Hepatocyte (in vitro differentiated cells): ENCODE data around the gene ABCG4. TPM values are rescaled to one million over a fixed set of nuclear protein-coding genes. Genes with fewer than 3 reads are reported as not detected.
A peak's percentile ranks its signal among the peaks of the same experiment; 100 is the strongest.

Experiments used
- DNase-seq: peaks from one replicate; pipeline ENCODE4 v3.0.0-alpha.2; 2016; ENCODE audit warnings: low spot score
- H2AFZ ChIP-seq: fragments of 200-600 bp; sonication (generic); 2 replicates; pipeline ENCODE4 v1.6.0; 2016; ENCODE audit warnings: antibody characterized with exemption, mild to moderate bottlenecking
- H3K27ac ChIP-seq: fragments of 200-600 bp; sonication (generic); 2 replicates; pipeline ENCODE4 v1.5.1; 2016; ENCODE audit warnings: mild to moderate bottlenecking
- H3K27me3 ChIP-seq: fragments of 200-600 bp; sonication (generic); 2 replicates; pipeline ENCODE4 v1.6.1; 2016
- H3K36me3 ChIP-seq: fragments of 200-600 bp; sonication (generic); replicated peaks from 2 replicates; pipeline ENCODE4 v1.5.1; 2016; ENCODE audit warnings: low read depth; ENCODE audit not compliant: insufficient read depth
- H3K4me1 ChIP-seq: fragments of 200-600 bp; sonication (generic); 2 replicates; pipeline ENCODE4 v1.5.1; 2016; ENCODE audit warnings: mild to moderate bottlenecking, moderate library complexity; ENCODE audit not compliant: insufficient read depth
- H3K4me2 ChIP-seq: fragments of 200-600 bp; sonication (generic); 2 replicates; pipeline ENCODE4 v1.6.0; 2016
- H3K4me3 ChIP-seq: fragments of 200-600 bp; sonication (generic); 2 replicates; pipeline ENCODE4 v1.5.1; 2016; ENCODE audit warnings: mild to moderate bottlenecking
- H3K79me2 ChIP-seq: fragments of 200-600 bp; sonication (generic); 2 replicates; pipeline ENCODE4 v1.6.0; 2017; ENCODE audit warnings: mild to moderate bottlenecking
- H3K9me2 ChIP-seq: fragments of 200-600 bp; sonication (generic); replicated peaks from 2 replicates; pipeline ENCODE4 v1.6.0; 2017; ENCODE audit warnings: mild to moderate bottlenecking; ENCODE audit not compliant: insufficient read depth
- H3K9me3 ChIP-seq: fragments of 200-600 bp; sonication (generic); 2 replicates; pipeline ENCODE4 v1.5.1; 2016; ENCODE audit warnings: low read depth, mild to moderate bottlenecking
- H4K20me1 ChIP-seq: fragments of 200-600 bp; sonication (generic); 2 replicates; pipeline ENCODE4 v1.6.0; 2016; ENCODE audit warnings: mild to moderate bottlenecking; ENCODE audit not compliant: insufficient read depth, poor library complexity, severe bottlenecking
- EZH2 ChIP-seq: fragments of 200-600 bp; sonication (generic); IDR thresholded peaks from 2 replicates; pipeline ENCODE4 v1.6.1; 2016; ENCODE audit warnings: antibody characterized with exemption, mild to moderate bottlenecking, borderline replicate concordance
- EZH2phosphoT487 ChIP-seq: fragments of 200-600 bp; sonication (generic); IDR thresholded peaks from one replicate; pipeline ENCODE4 v1.6.1; 2018; ENCODE audit warnings: antibody characterized with exemption, mild to moderate bottlenecking, low read depth, moderate library complexity; ENCODE audit not compliant: unreplicated experiment, severe bottlenecking
- WGBS: methylation state at CpG from one replicate; pipeline ENCODE4 v1.1.6; 2016; ENCODE audit warnings: low lambda C conversion rate; ENCODE audit errors: missing lambda C conversion rate; 5-methylcytosine and 5-hydroxymethylcytosine counted together
- polyA plus RNA-seq: library from polyadenylated mRNA; unstranded; fragments of >200 nt; fragmentation: Nextera tagmentation; extraction: Ambion mirVana; gene quantifications from 2 replicates; pipeline ENCODE4 v1.2.1, GENCODE V29; 2016
- total RNA-seq: library from RNA; depleted of rRNA; stranded (reverse); fragments of >200 nt; gene quantifications from 2 replicates; pipeline ENCODE4 v1.2.3, GENCODE V29; 2014
- TF ChIP-seq, protein P1 (sequence below): fragments of 200-600 bp; sonication (generic); IDR thresholded peaks from 2 replicates; pipeline ENCODE4 v1.5.1; 2016; ENCODE audit warnings: antibody characterized with exemption, mild to moderate bottlenecking; ENCODE audit not compliant: poor library complexity

The ABCG4 gene
- total and polyA plus RNA-seq, 2 experiments from 2014 or later: 0.45 TPM; not detected in 1

- TF ChIP-seq EZH2phosphoT487 (no peak), EZH2 (no peak)
- TF ChIP-seq, protein P1, sequence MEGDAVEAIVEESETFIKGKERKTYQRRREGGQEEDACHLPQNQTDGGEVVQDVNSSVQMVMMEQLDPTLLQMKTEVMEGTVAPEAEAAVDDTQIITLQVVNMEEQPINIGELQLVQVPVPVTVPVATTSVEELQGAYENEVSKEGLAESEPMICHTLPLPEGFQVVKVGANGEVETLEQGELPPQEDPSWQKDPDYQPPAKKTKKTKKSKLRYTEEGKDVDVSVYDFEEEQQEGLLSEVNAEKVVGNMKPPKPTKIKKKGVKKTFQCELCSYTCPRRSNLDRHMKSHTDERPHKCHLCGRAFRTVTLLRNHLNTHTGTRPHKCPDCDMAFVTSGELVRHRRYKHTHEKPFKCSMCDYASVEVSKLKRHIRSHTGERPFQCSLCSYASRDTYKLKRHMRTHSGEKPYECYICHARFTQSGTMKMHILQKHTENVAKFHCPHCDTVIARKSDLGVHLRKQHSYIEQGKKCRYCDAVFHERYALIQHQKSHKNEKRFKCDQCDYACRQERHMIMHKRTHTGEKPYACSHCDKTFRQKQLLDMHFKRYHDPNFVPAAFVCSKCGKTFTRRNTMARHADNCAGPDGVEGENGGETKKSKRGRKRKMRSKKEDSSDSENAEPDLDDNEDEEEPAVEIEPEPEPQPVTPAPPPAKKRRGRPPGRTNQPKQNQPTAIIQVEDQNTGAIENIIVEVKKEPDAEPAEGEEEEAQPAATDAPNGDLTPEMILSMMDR: no peak
- 49% methylated on average over 15 of the region's 15 CpGs for WGBS
- Histone ChIP-seq H4K20me1 (no peaks in the 10 kb centered on the region), H2AFZ (no peak overlapping the region), H3K4me1 (peaks cover 7% of the 10 kb centered on the region), H3K9me2 (no peaks in the 10 kb centered on the region), H3K27me3 (no peaks in the 10 kb centered on the region), H3K27ac (peak overlapping the region; percentile 84), H3K4me2 (peak overlapping the region; percentile 73), H3K9me3 (no peaks in the 10 kb centered on the region), H3K36me3 (no peaks in the 10 kb centered on the region), H3K4me3 (no peak overlapping the region), H3K79me2 (no peaks in the 10 kb centered on the region)
- DNase-seq: no peak
Measured at GRCh38 chr11:119185981-119186634, 37.3 kb downstream of the ABCG4 start.

GRCh38 chr11:119187123-119187892 lies 38.5 kb downstream of the ABCG4 start:
- Histone ChIP-seq H3K9me2 (no peaks in the 10 kb centered on the region), H3K36me3 (no peaks in the 10 kb centered on the region), H3K4me3 (no peak overlapping the region), H3K9me3 (no peaks in the 10 kb centered on the region), H3K79me2 (no peaks in the 10 kb centered on the region), H3K4me2 (no peak overlapping the region), H2AFZ (no peak overlapping the region), H3K27ac (no peak overlapping the region), H3K27me3 (no peaks in the 10 kb centered on the region), H3K4me1 (peaks cover 7% of the 10 kb centered on the region), H4K20me1 (no peaks in the 10 kb centered on the region)
- DNase-seq: no peak
- TF ChIP-seq EZH2phosphoT487 (no peak), EZH2 (no peak)
- TF ChIP-seq, protein P1: no peak
- WGBS: 89% methylated on average over 20 of the region's 21 CpGs

DNA sequence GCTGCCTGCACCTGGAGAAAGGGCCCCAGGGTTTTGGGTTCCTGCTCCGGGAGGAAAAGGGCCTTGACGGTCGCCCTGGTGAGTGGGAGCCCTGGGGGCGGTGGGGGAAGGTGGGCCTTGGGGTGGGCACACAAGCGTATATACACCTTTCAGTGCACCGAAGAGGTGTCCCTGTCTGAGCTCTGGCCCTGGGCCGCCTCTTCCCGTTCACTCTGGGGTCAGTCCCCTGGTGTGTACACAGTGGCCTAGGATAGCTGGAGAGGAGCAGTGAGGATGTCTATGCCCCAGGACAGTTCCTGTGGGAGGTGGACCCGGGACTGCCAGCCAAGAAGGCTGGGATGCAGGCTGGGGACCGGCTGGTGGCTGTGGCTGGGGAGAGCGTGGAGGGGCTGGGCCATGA lies 39.2 kb downstream of the ABCG4 start:
- no peaks in the 10 kb centered on the region for H3K9me2 ChIP-seq
- H2AFZ ChIP-seq: no peak overlapping the region
- 89% methylated on average over 6 of the region's 11 CpGs for WGBS
- no peak for DNase-seq
- H3K4me1 ChIP-seq: peaks cover 7% of the 10 kb centered on the region
- H3K9me3 ChIP-seq: no peaks in the 10 kb centered on the region
- no peak overlapping the region for H3K4me2 ChIP-seq
- TF ChIP-seq, protein P1: no peak
- TF ChIP-seq EZH2phosphoT487 (no peak), EZH2 (no peak)
- H3K27me3 ChIP-seq: no peaks in the 10 kb centered on the region
- no peaks in the 10 kb centered on the region for H3K79me2 ChIP-seq
- no peak overlapping the region for H3K27ac ChIP-seq
- no peaks in the 10 kb centered on the region for H4K20me1 ChIP-seq
- H3K4me3 ChIP-seq: no peak overlapping the region
- no peaks in the 10 kb centered on the region for H3K36me3 ChIP-seq
